Mucosa of descending colon (tissue), 3 donors: ENCODE measurements around the gene ARL16. TPM values are rescaled to one million over a fixed set of nuclear protein-coding genes. Genes with fewer than 3 reads are reported as not detected.

ENCODE experiments used
- ATAC-seq: fragments of 200-7000 bp; cut with Tn5 transposase; one replicate; pipeline ENCODE4 v1.9.1; 2020; ENCODE audit warnings: mild to moderate bottlenecking, moderate library complexity
- DNase-seq, 3 donors: peaks; one replicate each; pipeline ENCODE4 v3.0.0-alpha.2; 2020
- H3K36me3 ChIP-seq: fragments of 200-600 bp; one replicate; pipeline ENCODE4 v1.8.0; 2021; ENCODE audit warnings: low read depth, mild to moderate bottlenecking
- H3K4me1 ChIP-seq: fragments of 200-600 bp; one replicate; pipeline ENCODE4 v1.8.0; 2021; ENCODE audit warnings: low read depth, mild to moderate bottlenecking
- H3K4me3 ChIP-seq: fragments of 200-600 bp; one replicate; pipeline ENCODE4 v1.8.0; 2021; ENCODE audit warnings: mild to moderate bottlenecking
- H3K9me3 ChIP-seq: fragments of 200-600 bp; one replicate; pipeline ENCODE4 v1.8.0; 2021; ENCODE audit warnings: mild to moderate bottlenecking
- intact Hi-C, 2 donors: fragments of 100-400 bp; cut with DNase I in 1 of 2; cut with micrococcal nuclease in 1 of 2; formaldehyde crosslinking; loops; one replicate each; pipeline versions ENCODE4 v1.11.0 to v1.11.1; 2022; cut with DNase I, micrococcal nuclease
- total RNA-seq, 3 donors: library from RNA; stranded (reverse); fragmentation: NEBNext Ultra II Directional in 2 of 3; extraction: Animal tissue kit (Norgen Biotek cat#: 25700) in 2 of 3; gene quantifications; one replicate each; pipeline versions ENCODE4 v1.2.1 to v1.2.4, GENCODE V29; 2021 to 2023
- TF ChIP-seq, protein P1 (sequence below): fragments of 200-600 bp; IDR thresholded peaks from one replicate; pipeline ENCODE4 v1.8.0; 2022; ENCODE audit warnings: antibody characterized with exemption, mild to moderate bottlenecking
- donor health status: DM: no; HTN: no; CAD: no; lungs with moderate emphysema.
- donor health status: DM: no; HTN: no; CAD: no.
- donor health status: DM: no; HTN: yes; CAD: no.

ARL16 gene
- total RNA-seq, 3 donors from 2014 or later = 14.0 to 27.6 (median 26.1) TPM

DNA sequence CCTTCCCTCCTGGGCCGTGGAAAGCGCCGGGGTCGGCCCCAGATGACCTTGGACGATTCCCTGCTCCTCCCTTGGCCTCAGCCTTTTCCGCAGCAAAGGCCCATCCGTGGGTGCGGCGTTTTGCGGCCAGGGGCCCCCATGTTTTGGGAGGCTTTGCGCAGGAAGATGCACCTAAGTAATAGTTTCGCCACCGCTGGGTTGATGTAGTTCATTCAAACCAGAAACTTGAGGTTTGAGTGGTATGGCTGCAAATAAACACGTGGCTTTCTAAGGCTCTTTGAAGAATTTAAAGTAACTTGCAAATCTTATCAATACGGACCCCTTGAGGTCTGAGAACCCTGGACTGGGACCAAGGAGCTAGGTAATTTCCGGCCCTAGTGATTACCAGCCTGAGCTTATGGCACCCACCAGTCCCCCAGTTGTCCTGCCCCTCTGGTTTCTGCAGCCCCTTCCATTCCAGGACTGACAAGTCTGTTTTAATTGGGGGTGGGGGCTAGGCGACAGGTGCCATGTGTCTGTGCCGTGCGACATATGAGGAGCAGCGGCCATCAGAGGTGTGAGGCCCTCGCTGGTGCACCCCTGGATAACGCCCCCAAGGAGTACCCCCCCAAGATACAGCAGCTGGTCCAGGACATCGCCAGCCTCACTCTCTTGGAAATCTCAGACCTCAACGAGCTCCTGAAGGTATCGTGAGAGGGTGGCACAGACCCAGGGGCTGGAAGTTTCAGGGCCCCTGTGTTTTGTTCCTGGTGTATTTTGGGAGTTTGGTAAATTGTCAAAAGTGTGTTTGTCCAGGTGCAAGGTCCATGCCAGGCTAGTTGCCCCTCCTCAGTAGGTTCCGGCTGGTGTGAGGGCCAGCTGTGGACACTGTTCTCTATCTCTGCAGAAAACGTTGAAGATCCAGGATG lies 20.4 kb upstream of the ARL16 start:
- ATAC-seq (peak; percentile 39), DNase-seq (peak in 1 of 3 donors; percentile 33)
- peaks cover 29% of the 10 kb centered on the region for H3K4me1 ChIP-seq
- intact Hi-C loops = no loop called here
- no peaks in the 10 kb centered on the region for H3K9me3 ChIP-seq
- H3K4me3 ChIP-seq = peak overlapping the region; percentile 97
- H3K36me3 ChIP-seq = no peaks in the 10 kb centered on the region
- TF ChIP-seq, protein P1, sequence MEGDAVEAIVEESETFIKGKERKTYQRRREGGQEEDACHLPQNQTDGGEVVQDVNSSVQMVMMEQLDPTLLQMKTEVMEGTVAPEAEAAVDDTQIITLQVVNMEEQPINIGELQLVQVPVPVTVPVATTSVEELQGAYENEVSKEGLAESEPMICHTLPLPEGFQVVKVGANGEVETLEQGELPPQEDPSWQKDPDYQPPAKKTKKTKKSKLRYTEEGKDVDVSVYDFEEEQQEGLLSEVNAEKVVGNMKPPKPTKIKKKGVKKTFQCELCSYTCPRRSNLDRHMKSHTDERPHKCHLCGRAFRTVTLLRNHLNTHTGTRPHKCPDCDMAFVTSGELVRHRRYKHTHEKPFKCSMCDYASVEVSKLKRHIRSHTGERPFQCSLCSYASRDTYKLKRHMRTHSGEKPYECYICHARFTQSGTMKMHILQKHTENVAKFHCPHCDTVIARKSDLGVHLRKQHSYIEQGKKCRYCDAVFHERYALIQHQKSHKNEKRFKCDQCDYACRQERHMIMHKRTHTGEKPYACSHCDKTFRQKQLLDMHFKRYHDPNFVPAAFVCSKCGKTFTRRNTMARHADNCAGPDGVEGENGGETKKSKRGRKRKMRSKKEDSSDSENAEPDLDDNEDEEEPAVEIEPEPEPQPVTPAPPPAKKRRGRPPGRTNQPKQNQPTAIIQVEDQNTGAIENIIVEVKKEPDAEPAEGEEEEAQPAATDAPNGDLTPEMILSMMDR = no peak

DNA sequence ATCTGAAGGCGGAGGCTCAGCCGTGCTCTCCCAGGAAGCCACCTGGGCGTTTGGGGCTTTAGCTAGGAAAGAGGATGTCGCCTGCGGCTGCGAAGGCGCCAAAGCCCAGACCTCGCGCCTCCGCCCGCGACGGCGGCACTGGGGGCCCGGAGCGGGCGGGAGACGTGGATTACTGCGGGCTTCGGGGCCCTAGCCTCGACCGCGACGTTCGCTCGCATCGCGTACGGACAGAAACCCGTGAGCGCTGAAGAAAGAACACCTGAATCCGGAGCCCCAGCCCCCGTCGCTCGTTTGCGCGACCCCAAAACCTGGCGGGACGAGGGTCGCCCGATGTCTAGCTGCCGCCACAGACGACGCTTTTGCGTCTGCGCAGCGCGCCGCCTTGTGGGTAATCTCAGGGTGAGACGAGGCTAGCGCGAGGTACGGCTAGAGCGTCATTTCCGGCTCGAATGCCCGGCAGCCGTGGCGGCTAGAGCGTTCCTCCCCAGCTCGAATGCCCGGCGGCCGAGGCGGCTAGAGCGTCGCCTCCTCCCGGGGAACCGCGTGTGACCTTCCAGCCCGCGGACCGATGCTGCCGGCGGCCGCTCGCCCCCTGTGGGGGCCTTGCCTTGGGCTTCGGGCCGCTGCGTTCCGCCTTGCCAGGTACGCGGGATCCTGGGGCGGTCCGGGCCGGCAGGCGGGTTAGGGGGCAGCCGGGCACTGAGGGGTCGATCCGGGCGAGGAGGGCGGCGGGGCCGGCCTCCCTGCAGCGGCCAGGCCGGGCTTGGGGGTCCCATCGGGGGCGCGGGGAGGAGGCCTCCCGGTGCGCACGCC lies 19.5 kb upstream of the ARL16 start, which contains the start of gene MRPL12:
Gene MRPL12, plus strand, starts transcription at position 434 of the 813 bp plus-strand sequence. Its CDS starts 135 bp downstream, at position 569.
- H3K4me3 ChIP-seq = peak within 1 kb of the TSS; percentile 97
- peak; percentile 95 to 96 (median 96) for DNase-seq
- no peaks in the 10 kb centered on the region for H3K36me3 ChIP-seq
- peak; percentile 96 for ATAC-seq
- intact Hi-C loops = no loop called here
- H3K4me1 ChIP-seq = peaks cover 29% of the 10 kb centered on the region
- H3K9me3 ChIP-seq = no peaks in the 10 kb centered on the region
- TF ChIP-seq, protein P1 = no peak

DNA sequence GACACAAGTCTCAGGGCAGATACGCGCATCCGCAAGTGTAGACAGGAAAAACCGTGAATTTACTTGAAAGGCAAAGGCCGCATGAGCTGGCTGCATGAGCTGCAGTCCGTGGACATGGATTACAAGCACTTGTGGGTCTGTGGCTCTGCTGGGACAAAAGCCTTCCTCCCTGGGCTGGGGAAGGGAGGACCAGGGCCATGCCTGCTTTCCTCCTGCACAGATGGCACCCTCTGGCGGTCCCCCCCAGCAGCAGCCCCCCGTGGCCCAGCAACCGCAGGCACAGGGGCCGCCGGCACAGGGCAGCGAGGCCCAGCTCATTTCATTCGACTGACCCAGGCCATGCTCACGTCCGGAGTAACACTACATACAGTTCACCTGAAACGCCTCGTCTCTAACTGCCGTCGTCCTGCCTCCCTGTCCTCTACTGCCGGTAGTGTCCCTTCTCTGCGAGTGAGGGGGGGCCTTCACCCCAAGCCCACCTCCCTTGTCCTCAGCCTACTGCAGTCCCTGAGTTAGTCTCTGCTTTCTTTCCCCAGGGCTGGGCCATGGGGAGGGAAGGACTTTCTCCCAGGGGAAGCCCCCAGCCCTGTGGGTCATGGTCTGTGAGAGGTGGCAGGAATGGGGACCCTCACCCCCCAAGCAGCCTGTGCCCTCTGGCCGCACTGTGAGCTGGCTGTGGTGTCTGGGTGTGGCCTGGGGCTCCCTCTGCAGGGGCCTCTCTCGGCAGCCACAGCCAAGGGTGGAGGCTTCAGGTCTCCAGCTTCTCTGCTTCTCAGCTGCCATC lies 17.9 kb upstream of the ARL16 start:
- TF ChIP-seq, protein P1 = no peak
- Histone ChIP-seq H3K4me3 (no peak overlapping the region), H3K9me3 (no peaks in the 10 kb centered on the region), H3K36me3 (peaks cover 3% of the 10 kb centered on the region), H3K4me1 (peaks cover 29% of the 10 kb centered on the region)
- ATAC-seq (no peak), DNase-seq (peak in 2 of 3 donors; percentile 11 to 48)
- intact Hi-C loops = no loop called here

DNA sequence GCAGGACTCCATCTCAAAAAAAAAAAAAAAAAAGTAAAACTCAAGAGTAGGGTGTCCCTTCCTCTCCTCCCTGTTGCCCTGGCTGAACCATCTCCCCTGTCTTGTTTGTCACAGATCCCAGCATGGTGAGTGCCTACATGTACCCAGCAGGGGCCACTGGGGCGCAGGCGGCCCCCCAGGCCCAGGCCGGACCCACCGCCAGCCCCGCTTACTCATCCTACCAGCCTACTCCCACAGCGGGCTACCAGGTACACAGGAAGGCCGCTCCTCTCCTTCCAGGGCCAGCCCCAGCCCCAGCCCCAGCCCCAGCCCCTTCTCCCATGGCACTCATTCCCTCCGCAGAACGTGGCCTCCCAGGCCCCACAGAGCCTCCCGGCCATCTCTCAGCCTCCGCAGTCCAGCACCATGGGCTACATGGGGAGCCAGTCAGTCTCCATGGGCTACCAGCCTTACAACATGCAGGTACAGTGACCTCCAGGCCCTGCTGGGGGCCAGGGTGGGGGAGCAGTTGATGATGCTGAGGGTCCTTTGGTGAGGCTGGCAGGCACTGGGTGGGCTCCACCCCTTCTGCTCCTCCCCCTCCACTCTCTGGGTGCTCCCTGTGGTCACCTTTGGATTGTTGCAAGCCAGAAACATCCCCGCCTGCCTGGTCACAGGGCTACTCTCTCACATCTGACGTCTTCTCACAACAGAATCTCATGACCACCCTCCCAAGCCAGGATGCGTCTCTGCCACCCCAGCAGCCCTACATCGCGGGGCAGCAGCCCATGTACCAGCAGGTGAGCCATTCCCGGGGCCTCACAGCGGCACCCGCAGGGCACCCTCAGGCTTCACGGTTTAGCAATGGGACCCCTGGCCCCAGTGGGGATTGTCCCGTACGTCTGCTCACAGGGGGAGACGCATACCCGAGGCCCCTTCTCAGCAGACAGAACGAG lies 17.0 kb upstream of the ARL16 start:
- peaks cover 29% of the 10 kb centered on the region for H3K4me1 ChIP-seq
- H3K9me3 ChIP-seq = no peaks in the 10 kb centered on the region
- peak in 1 of 3 donors; percentile 54 for DNase-seq
- H3K4me3 ChIP-seq = no peak overlapping the region
- intact Hi-C loops = no loop called here
- TF ChIP-seq, protein P1 = no peak
- peaks cover 6% of the 10 kb centered on the region for H3K36me3 ChIP-seq
- no peak for ATAC-seq
